ENCODE results near the gene NTN3.
"Not testable (repeated sequence)": the region's sequence is repeated elsewhere in the genome, so short reads cannot be mapped to it uniquely, and the experiment has no call there.

NTN3 gene

GRCh38 chr16:2466667-2467527, 4.2 kb upstream of the NTN3 start:
- no peak for DNase-seq

DNA sequence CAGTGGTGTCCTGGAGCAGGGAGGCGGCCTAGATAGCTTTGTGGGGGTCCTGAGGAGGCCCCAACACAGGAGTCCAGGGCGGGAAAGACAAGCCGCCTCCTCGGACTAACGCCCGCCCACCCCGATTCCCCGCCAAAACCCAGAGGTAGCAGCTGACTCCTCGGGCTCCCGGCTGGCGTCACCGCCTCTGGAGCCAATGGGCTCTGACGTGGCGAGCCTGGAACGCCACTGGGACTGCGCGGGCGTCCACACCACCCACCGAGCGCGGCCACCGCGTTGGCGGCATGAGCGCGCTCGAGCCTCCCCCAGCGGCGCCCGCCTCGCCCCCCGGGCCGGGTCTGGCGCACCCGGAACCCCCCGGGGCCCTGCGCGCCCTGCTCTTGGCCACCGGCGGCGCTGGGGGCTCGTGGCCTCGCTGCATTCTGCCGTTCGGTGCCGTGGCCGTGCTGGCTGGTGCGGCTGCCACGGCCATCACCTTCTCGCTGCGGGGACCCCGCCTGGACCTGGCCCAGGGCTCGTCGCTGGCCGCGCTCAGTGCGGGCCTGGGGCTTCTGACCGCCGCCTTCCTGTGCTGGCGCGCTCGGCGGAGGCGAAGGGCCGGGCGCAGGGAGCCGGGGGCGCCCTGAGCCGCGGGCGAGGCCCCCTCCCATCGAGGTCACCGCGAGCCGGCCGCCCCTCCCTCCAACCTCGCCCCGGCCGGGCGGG, 3.4 kb upstream of the NTN3 start:
- no peak for DNase-seq

DNA sequence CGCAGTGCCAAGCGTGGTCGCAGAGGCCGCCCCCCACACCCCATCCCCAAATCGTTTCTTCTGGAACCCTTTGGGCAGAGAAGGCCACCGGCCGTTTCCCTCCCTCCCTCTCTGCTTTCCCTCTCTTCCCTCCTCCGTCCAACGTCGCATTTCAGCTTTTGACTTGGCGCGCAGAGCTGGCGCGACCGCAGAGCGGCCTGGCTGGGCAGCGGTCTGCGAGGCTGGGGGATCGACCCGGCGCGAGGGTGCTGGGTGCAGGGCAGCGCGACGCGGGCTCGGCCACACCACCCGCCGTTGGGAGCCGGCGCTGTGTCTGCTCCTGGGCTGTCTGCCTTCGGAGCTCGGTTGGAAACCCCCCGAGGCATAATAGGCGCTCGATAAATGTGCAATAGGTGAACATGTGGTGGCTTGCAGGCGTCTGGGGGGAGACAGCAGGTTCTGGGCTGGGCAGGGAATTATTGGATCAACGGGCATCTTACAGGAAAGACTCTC, 2.8 kb upstream of the NTN3 start:
- DNase-seq = no peak

GRCh38 chr16:2468725-2469398, 2.2 kb upstream of the NTN3 start:
- DNase-seq = no peak

GRCh38 chr16:2469399-2470233, 1.5 kb upstream of the NTN3 start:
- no peak for DNase-seq

- no peak for DNase-seq
Observed at GRCh38 chr16:2470234-2470601, 879 bp upstream of the NTN3 start.

- no peak for DNase-seq
Observed at GRCh38 chr16:2470603-2471015, 488 bp upstream of the NTN3 start.

DNA sequence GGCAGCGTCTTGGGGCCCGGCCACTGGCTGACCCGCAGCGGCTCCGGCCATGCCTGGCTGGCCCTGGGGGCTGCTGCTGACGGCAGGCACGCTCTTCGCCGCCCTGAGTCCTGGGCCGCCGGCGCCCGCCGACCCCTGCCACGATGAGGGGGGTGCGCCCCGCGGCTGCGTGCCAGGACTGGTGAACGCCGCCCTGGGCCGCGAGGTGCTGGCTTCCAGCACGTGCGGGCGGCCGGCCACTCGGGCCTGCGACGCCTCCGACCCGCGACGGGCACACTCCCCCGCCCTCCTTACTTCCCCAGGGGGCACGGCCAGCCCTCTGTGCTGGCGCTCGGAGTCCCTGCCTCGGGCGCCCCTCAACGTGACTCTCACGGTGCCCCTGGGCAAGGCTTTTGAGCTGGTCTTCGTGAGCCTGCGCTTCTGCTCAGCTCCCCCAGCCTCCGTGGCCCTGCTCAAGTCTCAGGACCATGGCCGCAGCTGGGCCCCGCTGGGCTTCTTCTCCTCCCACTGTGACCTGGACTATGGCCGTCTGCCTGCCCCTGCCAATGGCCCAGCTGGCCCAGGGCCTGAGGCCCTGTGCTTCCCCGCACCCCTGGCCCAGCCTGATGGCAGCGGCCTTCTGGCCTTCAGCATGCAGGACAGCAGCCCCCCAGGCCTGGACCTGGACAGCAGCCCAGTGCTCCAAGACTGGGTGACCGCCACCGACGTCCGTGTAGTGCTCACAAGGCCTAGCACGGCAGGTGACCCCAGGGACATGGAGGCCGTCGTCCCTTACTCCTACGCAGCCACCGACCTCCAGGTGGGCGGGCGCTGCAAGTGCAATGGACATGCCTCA, 773 bp downstream of the NTN3 start:
- no peak for DNase-seq

DNA sequence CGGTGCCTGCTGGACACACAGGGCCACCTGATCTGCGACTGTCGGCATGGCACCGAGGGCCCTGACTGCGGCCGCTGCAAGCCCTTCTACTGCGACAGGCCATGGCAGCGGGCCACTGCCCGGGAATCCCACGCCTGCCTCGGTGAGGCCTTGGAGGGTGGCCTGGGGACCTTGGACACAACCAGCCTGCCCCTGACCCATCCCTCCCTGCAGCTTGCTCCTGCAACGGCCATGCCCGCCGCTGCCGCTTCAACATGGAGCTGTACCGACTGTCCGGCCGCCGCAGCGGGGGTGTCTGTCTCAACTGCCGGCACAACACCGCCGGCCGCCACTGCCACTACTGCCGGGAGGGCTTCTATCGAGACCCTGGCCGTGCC, 1.4 kb downstream of the NTN3 start:
- DNase-seq = no peak

GRCh38 chr16:2472885-2473445, 1.9 kb downstream of the NTN3 start:
- no peak for DNase-seq

- DNase-seq = no peak
Observed at GRCh38 chr16:2473446-2473926, 2.4 kb downstream of the NTN3 start.

DNA sequence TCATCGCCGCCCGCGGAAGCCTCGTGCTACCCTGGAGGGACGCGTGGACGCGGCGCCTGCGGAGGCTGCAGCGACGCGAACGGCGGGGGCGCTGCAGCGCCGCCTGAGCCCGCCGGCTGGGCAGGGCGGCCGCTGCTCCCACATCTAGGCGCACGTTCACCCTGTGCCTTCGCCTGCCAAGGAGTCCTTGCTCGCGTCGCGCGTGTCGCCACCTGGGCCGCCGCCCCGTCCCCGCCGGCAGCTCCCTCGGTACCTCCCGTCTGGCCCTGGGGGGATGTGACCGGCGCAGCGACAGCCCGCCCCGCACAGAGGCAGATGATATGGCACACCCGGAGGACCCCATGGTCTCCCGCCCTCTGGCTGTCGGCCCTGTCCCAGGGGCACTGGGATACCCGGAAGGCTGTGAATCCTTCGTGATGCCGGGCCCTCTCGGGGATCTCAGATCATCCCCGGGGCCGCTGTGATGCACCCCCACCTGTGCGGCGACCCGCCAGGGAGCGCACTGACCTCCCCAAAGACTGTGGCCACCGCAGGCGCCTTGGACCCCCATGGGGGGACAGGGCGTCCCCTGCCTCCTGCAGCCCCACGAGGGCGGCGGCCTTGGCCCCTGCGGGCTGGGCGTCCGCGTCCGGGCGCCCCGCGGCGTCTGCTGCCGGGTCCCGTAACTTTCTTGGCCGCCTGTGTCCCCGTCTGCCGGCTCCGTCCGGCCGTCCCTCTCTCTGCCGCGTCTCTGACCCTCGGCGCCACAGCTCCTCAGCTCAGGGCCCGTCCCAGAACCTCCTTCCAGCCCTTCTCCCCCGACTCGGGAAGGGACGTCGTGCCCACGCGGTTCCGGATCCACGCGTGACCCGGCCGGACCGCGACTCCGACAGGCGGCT, 3.1 kb downstream of the NTN3 start:
- peak; percentile 62 for DNase-seq

GRCh38 chr16:2474877-2475412, 3.8 kb downstream of the NTN3 start, which contains the start of gene TBC1D24:
TSS of gene TBC1D24 (plus strand) at chr16:2475127. CDS start at chr16:2496149, 21,022 bp downstream.
- peak; percentile 89 for DNase-seq

- DNase-seq = peak; percentile 61
Observed at GRCh38 chr16:2475413-2476344, 4.6 kb downstream of the NTN3 start.

DNA sequence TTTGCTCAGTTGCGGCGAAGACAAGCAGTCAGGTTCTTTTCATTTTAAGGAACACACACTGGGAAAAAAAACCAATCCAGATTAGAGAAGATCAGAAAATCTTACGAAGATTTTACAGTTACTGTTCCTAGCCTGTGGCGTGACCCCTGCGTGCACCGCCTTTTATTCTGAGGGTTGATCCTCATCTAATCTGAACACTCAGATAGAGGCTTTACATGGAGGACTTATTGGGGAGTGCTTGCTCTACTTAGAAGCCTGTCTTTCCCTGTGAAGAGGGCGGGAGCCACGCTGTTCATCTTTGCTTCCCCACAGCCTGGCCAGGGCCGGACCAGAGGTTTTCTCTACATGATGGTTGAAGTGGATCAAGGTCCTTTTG, 5.2 kb downstream of the NTN3 start:
- no peak for DNase-seq

GRCh38 chr16:2476741-2477140, 5.6 kb downstream of the NTN3 start:
- no peak for DNase-seq

DNA sequence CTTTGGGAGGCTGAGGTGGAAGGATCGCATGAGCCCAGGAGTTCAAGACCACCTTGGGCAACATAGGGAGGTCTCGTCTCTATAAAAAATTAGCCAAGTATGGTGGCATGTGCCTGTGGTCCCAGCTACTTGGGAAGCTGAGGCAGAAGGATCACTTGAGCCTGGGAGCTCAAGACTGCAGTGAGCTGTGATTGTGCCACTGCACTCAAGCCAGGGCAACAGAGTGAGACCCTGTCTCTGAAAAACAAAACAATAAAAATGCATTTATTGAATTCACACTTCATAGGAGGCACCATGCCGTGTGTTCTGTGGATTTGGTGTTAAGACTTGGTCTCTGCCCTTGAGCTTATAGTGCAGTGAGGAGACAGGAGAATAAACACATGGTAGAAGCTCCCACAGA, 6.2 kb downstream of the NTN3 start:
- DNase-seq = no peak

DNA sequence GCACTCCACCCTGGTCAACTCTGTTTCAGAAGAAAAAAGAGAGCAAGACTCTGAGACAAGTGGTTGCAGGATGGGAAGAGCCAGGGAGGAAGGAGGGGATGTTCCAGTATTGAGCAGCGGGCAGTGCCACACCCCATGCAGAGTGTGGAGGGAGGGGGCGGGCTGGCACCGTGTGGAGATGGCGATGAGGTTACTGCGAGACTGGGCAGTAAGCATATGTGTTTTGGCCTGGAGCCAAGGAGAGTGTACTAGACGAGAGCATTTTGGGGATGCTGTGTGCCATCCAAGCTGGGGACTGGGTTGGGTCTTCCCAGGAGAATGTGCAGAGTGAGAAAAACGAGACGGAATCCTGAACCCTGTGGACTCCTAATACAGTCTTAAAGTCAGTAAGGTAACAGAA, 7.2 kb downstream of the NTN3 start:
- no peak for DNase-seq

DNA sequence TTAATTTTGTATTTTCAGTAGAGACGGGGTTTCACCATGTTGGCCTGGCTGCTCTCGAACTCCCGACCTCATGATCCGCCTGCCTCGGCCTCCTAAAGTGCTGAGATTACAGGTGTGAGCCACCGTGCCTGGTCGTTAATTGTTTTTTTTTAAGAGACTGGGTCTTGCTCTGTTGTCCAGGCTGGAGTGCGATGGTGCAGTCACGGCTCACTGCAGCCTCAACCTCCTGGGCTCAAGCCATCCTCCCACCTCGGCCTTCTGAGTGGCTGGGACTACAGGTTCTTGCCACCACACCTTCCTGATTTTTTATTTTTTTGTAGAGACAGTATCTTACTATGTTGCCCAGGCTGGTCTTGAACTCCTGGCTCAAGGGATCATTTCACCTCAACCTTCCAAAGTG, 8.9 kb downstream of the NTN3 start:
- not testable (repeated sequence) for DNase-seq
